Naive thymus-derived CD8-positive, alpha-beta T cell (primary cell): Measurements from ENCODE around the gene HOXB5. TPM values are rescaled to one million over a fixed set of nuclear protein-coding genes. Genes with fewer than 3 reads are reported as not detected.

Experiments used
- ATAC-seq, 2 donors: fragments of 150-1000 bp; cut with Tn5 transposase in 1 of 2; sonication (Bioruptor Pico), chemical (Tn5 transposase) in 1 of 2; 1 replicate in 1 of 2; 2 replicates in 1 of 2; pipeline ENCODE4 v1.10.0; 2021; ENCODE audit warnings: mild to moderate bottlenecking in 2 of 2, moderate library complexity in 2 of 2
- POLR2A ChIA-PET: fragments of 350-600 bp; sonication (Branson Sonifier 250); formaldehyde crosslinking; loops from one replicate; lab custom pipeline; 2021; ENCODE audit warnings: antibody characterized with exemption; lab: Charles Lee
- DNase-seq, 10 donors: peaks; one replicate each; pipeline versions ENCODE4 v3.0.0 to v3.0.0-alpha.2; 2020 to 2022
- H3K27ac Mint-ChIP-seq, 10 donors: one replicate each; pipeline ENCODE4 v1.8.0; 2020 to 2022; ENCODE audit warnings: mild to moderate bottlenecking in 10 of 10, mixed read lengths in 10 of 10, moderate library complexity in 4 of 10, inconsistent platforms in 1 of 10
- H3K27me3 Mint-ChIP-seq, 5 donors: one replicate each; pipeline ENCODE4 v1.8.0; 2021 to 2022; ENCODE audit warnings: mixed read lengths in 5 of 5
- H3K36me3 Mint-ChIP-seq, 3 donors: one replicate each; pipeline ENCODE4 v1.8.0; 2020 to 2022; ENCODE audit warnings: mixed read lengths in 3 of 3, mild to moderate bottlenecking in 2 of 3, inconsistent platforms in 1 of 3
- H3K4me1 Mint-ChIP-seq, 4 donors: one replicate each; pipeline ENCODE4 v1.8.0; 2021 to 2022; ENCODE audit warnings: mixed read lengths in 4 of 4
- H3K4me3 Mint-ChIP-seq, 10 donors: one replicate each; pipeline ENCODE4 v1.8.0; 2020 to 2022; ENCODE audit warnings: mild to moderate bottlenecking in 10 of 10, mixed read lengths in 10 of 10, moderate library complexity in 6 of 10, inconsistent platforms in 1 of 10
- H3K9me3 Mint-ChIP-seq, 9 donors: one replicate each; pipeline ENCODE4 v1.8.0; 2020 to 2022; ENCODE audit warnings: mixed read lengths in 9 of 9, mild to moderate bottlenecking in 3 of 9, inconsistent platforms in 1 of 9, moderate library complexity in 1 of 9
- polyA plus RNA-seq, 3 donors: library from polyadenylated mRNA; unstranded; fragments of 300-500 nt; fragmentation: Illumina TruSeq; gene quantifications; one replicate each; pipeline ENCODE4 v1.2.3, GENCODE V29; 2021
- total RNA-seq, 8 experiments: library from RNA in 2 of 8; stranded (reverse) in 2 of 8; gene quantifications; one replicate each; pipeline ENCODE4 v1.2.3 and lab custom pipeline; 2021 to 2026

Gene HOXB5
- total and polyA plus RNA-seq, 5 experiments from 2014 or later: not detected

GRCh38 chr17:48627118-48627597 lies 33.6 kb upstream of the HOXB5 start:
- Mint-ChIP-seq H3K27me3 (peaks cover 50 to 96% (median 78%) of the 10 kb centered on the region in 5 donors), H3K4me3 (peak overlapping the region; percentile 7 to 87 (median 83)), H3K36me3 (peaks cover 0 to 3% (median 0%) of the 10 kb centered on the region in 3 donors), H3K9me3 (no peaks in the 10 kb centered on the region), H3K27ac (peak overlapping the region in 3 of 10 donors; percentile 29 to 43 (median 39)), H3K4me1 (peaks cover 9 to 18% (median 13%) of the 10 kb centered on the region in 4 donors)
- DNase-seq: no peak
- POLR2A ChIA-PET: interaction anchor here (1.0 to 1.1 kb wide), 2 partner anchors 9 kb away, joined by 3 read pairs; no protein-coding TSS in a partner anchor
- ATAC-seq: no peak

DNA sequence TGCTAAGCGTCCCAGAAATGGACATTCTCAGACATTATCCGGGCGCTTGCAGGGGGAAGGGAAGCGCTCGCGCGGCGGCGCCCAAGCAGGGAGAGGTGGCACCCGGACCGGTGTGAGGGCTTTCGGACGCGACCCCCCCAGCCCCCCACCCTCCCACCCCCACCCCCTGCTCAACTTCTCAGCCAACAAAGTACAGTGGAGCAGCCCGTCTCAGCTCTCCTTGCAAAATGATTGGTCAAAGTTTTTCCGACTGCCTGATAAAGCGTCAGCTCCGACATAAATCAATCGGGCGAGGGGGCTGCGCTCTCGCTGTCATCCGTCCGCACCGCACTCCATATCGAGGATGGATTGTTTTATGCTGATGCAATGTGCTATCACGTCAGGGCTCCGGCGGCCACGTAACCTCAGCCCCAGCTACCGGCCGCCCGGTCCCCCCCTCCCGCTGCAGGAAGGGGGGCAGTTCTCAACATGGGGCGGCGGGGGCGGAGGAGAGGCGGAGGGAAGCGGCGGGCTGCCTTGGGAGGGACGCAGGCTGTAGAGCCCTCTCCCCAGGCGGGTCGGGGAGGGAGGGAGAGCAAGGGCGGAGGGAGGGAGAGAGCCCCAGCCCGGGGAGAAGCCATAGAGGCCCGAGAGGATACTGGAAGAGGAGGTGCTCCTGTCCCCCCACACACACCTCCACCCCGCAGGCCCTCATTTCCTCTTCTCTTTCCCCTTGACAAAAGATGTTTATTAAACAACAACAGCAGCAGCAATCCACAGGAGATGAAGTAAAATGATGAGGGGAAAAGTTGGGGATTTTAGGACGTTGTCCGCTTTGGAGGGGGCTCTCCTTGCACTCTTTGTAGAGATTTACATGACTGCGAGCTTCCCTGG lies 32.9 kb upstream of the HOXB5 start, which contains the start of gene HOXB9:
Gene HOXB9, minus strand, starts transcription at position 114 of the 873 bp plus-strand sequence. Its CDS starts 89 bp downstream, at position 25.
- POLR2A ChIA-PET: interaction anchor here (0.5 to 1.3 kb wide), 7 partner anchors 9 to 484 kb away, joined by 3 to 5 read pairs (median 3); partner anchors contain the start of gene HOXB7
- peak within 1 kb of the TSS in 5 of 10 donors; percentile 39 to 86 (median 68) for H3K27ac Mint-ChIP-seq
- H3K9me3 Mint-ChIP-seq: no peaks in the 10 kb centered on the region
- peak within 1 kb of the TSS; percentile 79 to 87 (median 84) for H3K4me3 Mint-ChIP-seq
- ATAC-seq (peak; percentile 41 to 55), DNase-seq (peak in 4 of 10 donors; percentile 28 to 43 (median 34))
- peaks cover 9 to 18% (median 13%) of the 10 kb centered on the region in 4 donors for H3K4me1 Mint-ChIP-seq
- peaks cover 54 to 96% (median 81%) of the 10 kb centered on the region in 5 donors for H3K27me3 Mint-ChIP-seq
- peaks cover 0 to 5% (median 0%) of the 10 kb centered on the region in 3 donors for H3K36me3 Mint-ChIP-seq

GRCh38 chr17:48625495-48626244 lies 32.1 kb upstream of the HOXB5 start:
- Mint-ChIP-seq H3K9me3 (no peaks in the 10 kb centered on the region), H3K27ac (peak overlapping the region in 1 of 10 donors; percentile 49), H3K27me3 (peaks cover 55 to 96% (median 81%) of the 10 kb centered on the region in 5 donors), H3K36me3 (peaks cover 0 to 5% (median 0%) of the 10 kb centered on the region in 3 donors), H3K4me3 (peak overlapping the region; percentile 79 to 87 (median 84)), H3K4me1 (peaks cover 9 to 18% (median 13%) of the 10 kb centered on the region in 4 donors)
- ATAC-seq (peak; percentile 64 to 77), DNase-seq (peak in 2 of 10 donors; percentile 31 to 34)
- POLR2A ChIA-PET: interaction anchor here (0.5 to 1.3 kb wide), 6 partner anchors 8 to 483 kb away, joined by 3 to 5 read pairs (median 3); partner anchors contain the start of gene HOXB7

DNA sequence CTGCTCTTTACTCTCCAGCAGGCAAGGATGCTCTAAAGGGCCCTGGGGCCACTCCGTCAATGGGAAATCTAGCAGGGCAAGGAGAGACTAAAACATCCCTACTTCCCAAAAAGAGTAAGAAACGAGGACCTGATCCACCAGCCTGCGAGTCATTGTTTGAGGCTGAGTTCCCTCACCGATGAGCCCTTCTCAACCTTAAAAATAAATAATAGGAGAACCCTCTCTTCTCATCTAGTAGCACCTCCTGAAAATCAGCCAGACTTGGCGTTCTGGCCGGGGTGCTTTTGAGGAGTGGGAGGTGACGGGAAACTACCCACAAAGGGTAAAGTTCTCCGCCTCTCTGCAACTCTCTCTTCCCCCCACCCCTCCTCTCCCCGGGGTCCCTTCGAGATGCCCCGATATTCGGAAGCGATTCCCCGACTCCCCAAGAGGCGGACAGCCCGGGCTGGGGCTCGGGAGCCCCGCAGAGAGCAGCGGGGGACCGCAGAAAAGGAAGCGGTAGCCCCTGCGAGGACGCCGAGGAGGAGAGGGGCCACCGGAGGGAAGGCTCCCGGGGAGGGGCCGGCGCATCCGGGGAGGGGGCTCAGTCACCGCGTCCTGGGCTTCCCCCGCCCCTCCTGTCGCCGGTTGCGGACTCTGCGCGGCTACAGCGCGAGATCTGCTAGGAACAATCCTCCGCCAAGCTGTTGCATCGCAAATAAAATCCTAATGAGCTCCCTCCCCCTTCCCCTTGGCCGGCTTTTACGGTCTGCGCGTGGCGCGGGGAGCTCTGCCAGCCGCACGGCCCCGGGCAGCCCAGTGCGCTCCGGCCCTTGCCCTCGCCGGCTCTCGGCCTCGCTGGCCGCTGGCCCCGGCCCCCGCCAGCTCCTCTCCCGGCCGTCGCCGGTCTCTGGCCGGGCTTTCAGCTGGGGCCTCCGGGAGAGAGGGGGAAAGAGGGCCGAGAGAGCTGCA lies 31.2 kb upstream of the HOXB5 start:
- Mint-ChIP-seq H3K9me3 (no peaks in the 10 kb centered on the region), H3K36me3 (peaks cover 0 to 5% (median 0%) of the 10 kb centered on the region in 3 donors), H3K4me3 (peak overlapping the region in 9 of 10 donors; percentile 24 to 87 (median 74)), H3K4me1 (peaks cover 9 to 18% (median 13%) of the 10 kb centered on the region in 4 donors), H3K27ac (no peak overlapping the region), H3K27me3 (peaks cover 46 to 96% (median 80%) of the 10 kb centered on the region in 5 donors)
- peak in 2 of 10 donors; percentile 32 to 34 for DNase-seq
- ATAC-seq: peak; percentile 19 to 29
- POLR2A ChIA-PET: interaction anchor here (1.2 to 1.3 kb wide), 2 partner anchors 12 to 14 kb away, joined by 3 to 5 read pairs; partner anchors contain the start of gene HOXB7

DNA sequence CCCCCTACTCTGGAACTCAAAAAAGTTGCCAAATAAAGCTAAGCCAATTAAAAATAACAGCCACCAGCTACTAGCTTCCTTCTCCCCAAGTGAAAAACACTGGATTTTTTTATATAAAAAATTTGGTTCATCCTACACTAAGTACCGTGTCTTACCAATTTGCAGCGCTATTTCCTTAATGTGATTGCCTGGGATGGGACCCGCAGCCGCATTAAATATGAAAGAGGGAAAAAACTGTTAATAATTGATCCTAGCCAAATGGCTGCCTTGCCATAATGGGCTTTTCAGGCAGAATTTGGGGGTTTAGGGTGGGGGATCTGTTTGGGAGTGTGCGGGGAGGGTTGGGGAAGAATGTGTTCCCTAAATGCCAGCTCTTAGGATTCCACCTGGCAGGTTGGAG lies 30.5 kb upstream of the HOXB5 start:
- no peak for DNase-seq
- no peaks in the 10 kb centered on the region for H3K9me3 Mint-ChIP-seq
- H3K4me1 Mint-ChIP-seq: peaks cover 9 to 26% (median 17%) of the 10 kb centered on the region in 4 donors
- H3K27me3 Mint-ChIP-seq: peaks cover 47 to 96% (median 80%) of the 10 kb centered on the region in 5 donors
- peak overlapping the region in 5 of 10 donors; percentile 19 to 44 (median 32) for H3K4me3 Mint-ChIP-seq
- H3K36me3 Mint-ChIP-seq: peaks cover 0 to 5% (median 0%) of the 10 kb centered on the region in 3 donors
- no peak for ATAC-seq
- POLR2A ChIA-PET: no interaction called here
- H3K27ac Mint-ChIP-seq: no peak overlapping the region

DNA sequence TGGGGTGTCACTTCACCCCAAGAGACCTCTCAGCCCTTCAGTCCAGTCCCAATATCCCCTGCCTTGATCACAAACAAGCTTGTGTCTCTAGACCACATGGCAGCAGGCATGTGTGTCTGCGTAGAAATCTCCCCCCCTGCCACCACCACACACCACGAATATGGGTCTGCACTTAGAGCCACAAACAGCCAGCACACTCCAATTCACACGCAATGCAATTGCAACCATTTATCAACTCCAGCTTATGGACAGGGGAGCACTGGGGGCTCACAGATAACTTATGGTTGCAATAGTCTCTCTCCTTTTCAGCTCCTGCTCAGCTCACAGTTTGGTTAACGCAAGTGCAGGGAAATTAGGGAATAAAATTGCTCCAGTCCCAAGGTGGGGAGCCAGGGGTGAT lies 30.0 kb upstream of the HOXB5 start:
- Mint-ChIP-seq H3K4me3 (peak overlapping the region in 2 of 10 donors; percentile 1 to 20), H3K36me3 (peaks cover 0 to 6% (median 0%) of the 10 kb centered on the region in 3 donors), H3K4me1 (peaks cover 10 to 31% (median 21%) of the 10 kb centered on the region in 4 donors), H3K9me3 (peaks cover 0 to 2% (median 0%) of the 10 kb centered on the region in 9 donors), H3K27ac (peak overlapping the region in 1 of 10 donors; percentile 29), H3K27me3 (peaks cover 49 to 96% (median 78%) of the 10 kb centered on the region in 5 donors)
- POLR2A ChIA-PET: no interaction called here
- DNase-seq (no peak), ATAC-seq (no peak)

- no peak overlapping the region for H3K4me3 Mint-ChIP-seq
- DNase-seq (no peak), ATAC-seq (no peak)
- peaks cover 0 to 8% (median 0%) of the 10 kb centered on the region in 3 donors for H3K36me3 Mint-ChIP-seq
- POLR2A ChIA-PET: interaction anchor here (0.6 to 1.7 kb wide), 2 partner anchors 10 to 15 kb away, joined by 3 to 4 read pairs; no protein-coding TSS in a partner anchor
- H3K27me3 Mint-ChIP-seq: peaks cover 50 to 96% (median 78%) of the 10 kb centered on the region in 5 donors
- H3K27ac Mint-ChIP-seq: peak overlapping the region in 1 of 10 donors; percentile 73
- H3K9me3 Mint-ChIP-seq: peaks cover 0 to 2% (median 0%) of the 10 kb centered on the region in 9 donors
- H3K4me1 Mint-ChIP-seq: peaks cover 13 to 37% (median 26%) of the 10 kb centered on the region in 4 donors
Measured at GRCh38 chr17:48622857-48623256, 29.3 kb upstream of the HOXB5 start.

GRCh38 chr17:48621410-48622392 lies 28.1 kb upstream of the HOXB5 start:
- Mint-ChIP-seq H3K27ac (peak overlapping the region in 1 of 10 donors; percentile 51), H3K4me3 (no peak overlapping the region), H3K4me1 (peaks cover 14 to 43% (median 28%) of the 10 kb centered on the region in 4 donors), H3K27me3 (peaks cover 53 to 96% (median 78%) of the 10 kb centered on the region in 5 donors), H3K36me3 (peaks cover 0 to 8% (median 0%) of the 10 kb centered on the region in 3 donors), H3K9me3 (peaks cover 0 to 2% (median 0%) of the 10 kb centered on the region in 9 donors)
- POLR2A ChIA-PET: interaction anchor here (0.6 to 1.7 kb wide), 2 partner anchors 9 to 12 kb away, joined by 3 to 4 read pairs; no protein-coding TSS in a partner anchor
- no peak for ATAC-seq
- no peak for DNase-seq

DNA sequence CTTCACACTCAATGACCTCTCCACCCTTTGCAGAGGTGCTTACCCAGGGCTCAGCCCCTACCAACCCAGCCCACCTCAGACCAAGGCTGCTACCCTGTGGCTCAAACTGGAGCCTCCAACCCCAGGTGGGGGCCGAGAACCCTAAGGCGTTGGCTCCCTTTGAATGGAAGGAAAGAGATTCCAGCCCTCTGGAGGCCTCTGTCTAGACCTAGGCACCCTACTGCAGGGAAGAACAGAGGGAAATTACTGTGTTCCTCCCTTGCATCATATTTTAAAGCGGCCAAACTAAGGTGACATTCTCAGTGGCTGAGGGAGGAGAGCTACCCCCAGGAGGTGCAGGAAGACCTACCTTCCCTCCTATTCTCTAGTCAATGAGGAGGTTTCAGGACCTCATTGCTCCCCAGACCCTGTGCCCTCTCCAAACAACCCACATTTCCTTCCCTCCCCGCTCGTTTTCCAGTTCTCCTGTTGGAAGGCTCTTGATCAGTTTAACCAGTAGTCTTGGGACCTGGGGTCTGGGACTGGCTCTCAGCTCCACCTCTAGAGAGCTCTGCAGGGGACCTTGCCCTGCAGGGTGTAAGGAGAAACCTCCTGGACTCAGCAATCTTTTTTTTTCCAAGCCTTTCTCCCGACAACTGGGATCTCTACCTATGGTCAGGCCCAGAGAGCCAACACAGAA lies 27.0 kb upstream of the HOXB5 start:
- ATAC-seq (no peak), DNase-seq (no peak)
- no peak overlapping the region for H3K4me3 Mint-ChIP-seq
- H3K9me3 Mint-ChIP-seq: peaks cover 0 to 2% (median 0%) of the 10 kb centered on the region in 9 donors
- H3K27me3 Mint-ChIP-seq: peaks cover 57 to 98% (median 81%) of the 10 kb centered on the region in 5 donors
- peak overlapping the region in 2 of 10 donors; percentile 6 to 57 for H3K27ac Mint-ChIP-seq
- peaks cover 11 to 33% (median 23%) of the 10 kb centered on the region in 4 donors for H3K4me1 Mint-ChIP-seq
- POLR2A ChIA-PET: no interaction called here
- peaks cover 0 to 5% (median 0%) of the 10 kb centered on the region in 3 donors for H3K36me3 Mint-ChIP-seq
